Small intestine (tissue), 7 donors: ENCODE results near the gene SOX15. TPM values are rescaled to one million over a fixed set of nuclear protein-coding genes. Genes with fewer than 3 reads are reported as not detected.
A peak's percentile ranks its signal among the peaks of the same experiment; 100 is the strongest.

Source experiments
- DNase-seq, 2 donors: peaks; one replicate each; pipeline versions ENCODE4 v3.0.0 to v3.0.0-alpha.2; 2013
- FAIRE-seq: peaks from 2 replicates; lab custom pipeline; 2012; peaks lifted over from hg19 to GRCh38; lab: Jason Lieb, UNC
- H3K27ac ChIP-seq, 3 donors: one replicate each; pipeline ENCODE4 v1.5.1; 2013; ENCODE audit warnings: low read length in 2 of 3, mild to moderate bottlenecking in 2 of 3, control low read depth in 1 of 3, inconsistent platforms in 1 of 3, low read depth in 1 of 3, moderate library complexity in 1 of 3
- H3K27me3 ChIP-seq, 3 donors: one replicate each; pipeline ENCODE4 v1.6.1; 2013; ENCODE audit warnings: low read length in 3 of 3, inconsistent platforms in 1 of 3; ENCODE audit not compliant: control insufficient read depth in 3 of 3, insufficient read depth in 3 of 3
- H3K36me3 ChIP-seq, 3 donors: one replicate each; pipeline ENCODE4 v1.6.1; 2013; ENCODE audit warnings: low read length in 3 of 3, inconsistent platforms in 1 of 3, low read depth in 1 of 3, mild to moderate bottlenecking in 1 of 3, moderate library complexity in 1 of 3; ENCODE audit not compliant: control insufficient read depth in 3 of 3, insufficient read depth in 2 of 3
- H3K4me1 ChIP-seq, 3 donors: one replicate each; pipeline ENCODE4 v1.6.1; 2013; ENCODE audit warnings: low read length in 2 of 3, inconsistent platforms in 1 of 3, low read depth in 1 of 3, mild to moderate bottlenecking in 1 of 3, moderate library complexity in 1 of 3; ENCODE audit not compliant: control insufficient read depth in 3 of 3, insufficient read depth in 2 of 3
- H3K4me3 ChIP-seq, 3 donors: one replicate each; pipeline ENCODE4 v1.5.1; 2013; ENCODE audit warnings: low read length in 3 of 3, control low read depth in 1 of 3, inconsistent platforms in 1 of 3, low read depth in 1 of 3, mild to moderate bottlenecking in 1 of 3, moderate library complexity in 1 of 3
- H3K9me3 ChIP-seq, 2 donors: one replicate each; pipeline ENCODE4 v1.6.1; 2013; ENCODE audit warnings: low read depth in 1 of 2, low read length in 1 of 2; ENCODE audit not compliant: control insufficient read depth in 2 of 2, insufficient read depth in 1 of 2
- WGBS, 3 donors: extraction: QIAGEN DNeasy Blood & Tissue Kit; methylation state at CpG; one replicate each; pipeline ENCODE4 v1.1.7; 2013; 5-methylcytosine and 5-hydroxymethylcytosine counted together
- polyA plus RNA-seq, 4 donors: library from polyadenylated mRNA; stranded (reverse) in 3 of 4; unstranded in 1 of 4; fragments of 200-250 nt in 3 of 4; fragments of 120-200 nt in 1 of 4; gene quantifications; one replicate each; pipeline versions ENCODE4 v1.2.1 to v1.2.3, GENCODE V29; 2013
- donor health status: healthy with polysubstance abuse.
- donor health status: control.
- donor health status: control.
- donor health status: Bipolar disorder and iron deficiency.
- donor health status: healthy.

The SOX15 gene
- polyA plus RNA-seq, 4 donors, result 1.2 to 1.3 TPM; not detected in 2

- Histone ChIP-seq H3K27me3 (no peaks in the 10 kb centered on the region), H3K36me3 (peaks cover 0 to 24% (median 0%) of the 10 kb centered on the region in 3 donors), H3K4me3 (no peak overlapping the region), H3K9me3 (no peaks in the 10 kb centered on the region), H3K4me1 (peaks cover 2 to 58% (median 6%) of the 10 kb centered on the region in 3 donors), H3K27ac (peak overlapping the region in 1 of 3 donors; percentile 20)
- DNase-seq (peak in 1 of 2 donors; percentile 31), FAIRE-seq (no peak)
- 68 to 90% (median 79%) methylated on average over 6 of the region's 6 CpGs for WGBS, 3 donors
Measured at GRCh38 chr17:7552621-7553051, 37.3 kb downstream of the SOX15 start.

GRCh38 chr17:7551396-7551795, 38.5 kb downstream of the SOX15 start:
- Histone ChIP-seq H3K9me3 (no peaks in the 10 kb centered on the region), H3K4me1 (peaks cover 2 to 52% (median 2%) of the 10 kb centered on the region in 3 donors), H3K27me3 (no peaks in the 10 kb centered on the region), H3K4me3 (peak overlapping the region in 1 of 3 donors; percentile 16), H3K27ac (peak overlapping the region in 2 of 3 donors; percentile 27 to 88), H3K36me3 (peaks cover 0 to 18% (median 0%) of the 10 kb centered on the region in 3 donors)
- peak; percentile 52 to 90 for DNase-seq
- FAIRE-seq, result no peak
- WGBS, 3 donors, result 23 to 60% (median 36%) methylated on average over 4 of the region's 4 CpGs

GRCh38 chr17:7550344-7550743, 39.5 kb downstream of the SOX15 start:
- no peaks in the 10 kb centered on the region for H3K27me3 ChIP-seq
- DNase-seq, result peak in 1 of 2 donors; percentile 64
- peak overlapping the region in 2 of 3 donors; percentile 88 to 90 for H3K27ac ChIP-seq
- FAIRE-seq, result no peak
- H3K36me3 ChIP-seq, result peaks cover 0 to 18% (median 0%) of the 10 kb centered on the region in 3 donors
- H3K4me1 ChIP-seq, result peaks cover 2 to 48% (median 2%) of the 10 kb centered on the region in 3 donors
- WGBS, 3 donors, result 50 to 65% (median 57%) methylated on average over 6 of the region's 6 CpGs
- no peak overlapping the region for H3K4me3 ChIP-seq
- H3K9me3 ChIP-seq, result no peaks in the 10 kb centered on the region

DNA sequence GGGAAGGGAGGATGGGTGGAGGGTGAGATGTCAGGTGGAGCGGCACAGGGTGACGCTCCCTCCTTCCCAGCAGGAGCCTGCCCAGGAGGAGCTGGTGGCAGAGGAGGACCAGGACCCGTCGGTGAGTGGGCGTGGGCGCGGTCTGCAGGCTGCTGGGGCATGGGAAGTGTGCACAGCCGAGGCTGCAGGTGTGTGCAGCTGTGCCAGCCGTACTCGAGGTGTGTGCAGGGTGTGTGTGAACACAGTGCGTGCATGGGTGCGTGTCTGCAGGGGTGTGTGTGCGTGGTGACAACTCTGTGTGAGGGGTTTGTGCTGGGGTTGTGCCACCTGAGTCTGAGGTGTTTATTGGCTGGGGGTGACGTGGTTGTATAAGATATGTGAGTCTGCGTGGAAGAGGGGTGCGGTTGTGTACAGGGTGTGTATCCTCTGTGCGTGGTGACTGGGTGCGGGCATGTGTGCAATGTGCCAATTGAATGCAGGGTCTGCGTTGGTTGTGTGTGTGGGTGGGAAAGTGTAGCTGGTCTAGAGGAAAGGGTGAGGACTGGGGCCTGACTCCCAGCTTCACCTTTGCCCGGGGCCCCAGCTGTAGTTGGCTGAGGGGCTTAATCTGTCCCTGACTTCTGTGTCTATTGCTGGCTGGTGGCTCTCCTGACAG, 40.4 kb downstream of the SOX15 start:
- FAIRE-seq (no peak), DNase-seq (peak; percentile 59 to 80)
- H3K27ac ChIP-seq, result peak overlapping the region; percentile 71 to 90 (median 88)
- peaks cover 2 to 48% (median 2%) of the 10 kb centered on the region in 3 donors for H3K4me1 ChIP-seq
- H3K27me3 ChIP-seq, result no peaks in the 10 kb centered on the region
- no peaks in the 10 kb centered on the region for H3K9me3 ChIP-seq
- WGBS, 3 donors, result 13 to 22% (median 14%) methylated on average over 20 of the region's 20 CpGs
- peak overlapping the region; percentile 44 to 76 (median 70) for H3K4me3 ChIP-seq
- peaks cover 0 to 15% (median 0%) of the 10 kb centered on the region in 3 donors for H3K36me3 ChIP-seq

DNA sequence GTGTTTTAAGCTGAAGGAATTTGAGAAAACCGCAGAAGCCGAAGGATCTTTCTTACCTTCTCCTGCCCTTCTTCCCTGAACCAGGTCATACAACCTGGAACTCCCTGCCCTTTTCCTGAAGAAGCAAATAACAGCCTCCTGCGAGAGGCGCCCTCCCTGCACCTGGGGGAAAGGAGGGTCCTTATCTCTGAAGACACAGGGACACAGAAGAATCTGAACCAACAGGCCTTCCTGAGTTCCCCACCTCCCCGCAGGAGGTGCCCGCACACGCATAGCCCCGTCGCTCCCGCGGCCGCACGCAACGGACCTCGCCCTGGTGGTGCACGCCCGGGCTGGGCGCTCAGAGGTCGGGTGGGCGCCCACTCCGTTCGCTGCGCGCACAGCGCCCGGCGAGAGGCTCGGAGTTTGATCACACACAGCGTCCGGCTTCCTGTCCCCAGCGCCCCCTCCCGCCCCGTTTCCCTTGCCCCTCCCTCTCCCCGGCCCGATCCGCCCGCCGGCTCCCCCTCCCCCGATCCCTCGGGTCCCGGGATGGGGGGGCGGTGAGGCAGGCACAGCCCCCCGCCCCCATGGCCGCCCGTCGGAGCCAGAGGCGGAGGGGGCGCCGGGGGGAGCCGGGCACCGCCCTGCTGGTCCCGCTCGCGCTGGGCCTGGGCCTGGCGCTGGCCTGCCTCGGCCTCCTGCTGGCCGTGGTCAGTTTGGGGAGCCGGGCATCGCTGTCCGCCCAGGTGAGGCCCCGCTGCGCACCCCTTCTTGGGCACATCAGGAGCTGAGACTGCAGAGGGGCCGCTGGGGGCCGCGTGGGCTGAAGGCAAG, 41.1 kb downstream of the SOX15 start, which contains the start of gene TNFSF12:
Gene TNFSF12, plus strand, starts transcription at position 474 of the 816 bp plus-strand sequence. Its CDS starts 96 bp downstream, at position 570.
- 2 to 3% (median 2%) methylated on average over 45 to 65 of the region's 65 CpGs for WGBS, 3 donors
- FAIRE-seq (no peak), DNase-seq (peak; percentile 50 to 80)
- peaks cover 0 to 12% (median 0%) of the 10 kb centered on the region in 3 donors for H3K36me3 ChIP-seq
- peak within 1 kb of the TSS; percentile 44 to 76 (median 70) for H3K4me3 ChIP-seq
- no peaks in the 10 kb centered on the region for H3K27me3 ChIP-seq
- peaks cover 2 to 48% (median 2%) of the 10 kb centered on the region in 3 donors for H3K4me1 ChIP-seq
- H3K9me3 ChIP-seq, result no peaks in the 10 kb centered on the region
- peak within 1 kb of the TSS; percentile 71 to 90 (median 89) for H3K27ac ChIP-seq

DNA sequence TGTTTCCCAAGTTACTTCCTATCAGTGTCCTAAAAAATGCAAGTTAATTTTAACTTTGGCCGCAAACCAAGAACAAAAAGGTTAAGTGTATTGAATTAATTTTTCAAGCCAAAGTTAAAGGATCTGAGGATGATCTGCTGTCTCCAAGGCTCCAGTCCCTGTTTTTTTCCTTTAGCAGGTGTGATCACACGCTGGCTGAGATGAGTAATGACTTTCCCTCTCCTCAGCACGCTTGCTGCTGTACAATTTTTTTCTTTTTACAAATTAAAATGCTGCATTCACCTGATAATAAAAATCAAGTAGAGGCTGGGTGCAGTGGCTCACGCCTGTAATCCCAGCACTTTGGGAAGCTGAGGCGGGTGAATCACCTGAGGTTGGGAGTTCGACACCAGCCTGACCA, 45.0 kb downstream of the SOX15 start:
- H3K4me3 ChIP-seq, result no peak overlapping the region
- H3K27me3 ChIP-seq, result no peaks in the 10 kb centered on the region
- H3K27ac ChIP-seq, result no peak overlapping the region
- WGBS, 3 donors, result 68 to 75% (median 70%) methylated on average over 6 of the region's 6 CpGs
- no peaks in the 10 kb centered on the region for H3K36me3 ChIP-seq
- DNase-seq, result no peak
- no peak for FAIRE-seq
- H3K9me3 ChIP-seq, result no peaks in the 10 kb centered on the region
- H3K4me1 ChIP-seq, result peaks cover 0 to 14% (median 0%) of the 10 kb centered on the region in 3 donors

DNA sequence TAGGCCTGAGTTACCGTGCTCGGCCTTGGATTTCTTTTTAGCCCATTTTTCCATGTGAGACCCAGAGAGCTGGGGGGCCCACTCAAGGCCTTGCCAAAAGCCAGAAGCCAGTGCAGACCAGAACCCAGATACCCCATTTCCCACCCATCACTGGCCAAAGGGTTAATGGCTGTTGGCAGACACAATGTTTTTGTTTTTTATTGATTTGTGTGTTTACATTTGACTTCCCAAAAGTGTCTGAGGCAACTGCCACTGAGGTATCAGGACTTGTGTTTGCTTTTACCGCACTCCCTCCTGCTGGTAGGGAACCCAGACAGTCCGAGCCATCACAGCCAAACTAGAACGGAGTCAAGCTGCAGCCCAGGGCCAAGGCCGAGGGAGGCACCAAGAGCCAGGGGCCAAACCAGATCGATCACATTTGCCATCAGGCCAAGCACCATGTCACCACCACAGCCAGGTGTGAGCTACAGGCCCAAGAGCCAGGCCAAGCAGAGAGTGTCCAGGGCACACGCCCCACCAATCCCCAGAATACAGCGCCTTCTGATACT, 48.7 kb downstream of the SOX15 start:
- Histone ChIP-seq H3K4me3 (no peak overlapping the region), H3K4me1 (peaks cover 0 to 7% (median 0%) of the 10 kb centered on the region in 3 donors), H3K9me3 (peaks cover 0 to 19% of the 10 kb centered on the region in 2 donors), H3K36me3 (no peaks in the 10 kb centered on the region), H3K27me3 (no peaks in the 10 kb centered on the region), H3K27ac (no peak overlapping the region)
- 91 to 94% (median 93%) methylated on average over 9 of the region's 9 CpGs for WGBS, 3 donors
- DNase-seq (no peak), FAIRE-seq (no peak)
